ENCODE data around the gene ARRDC5. TPM values are rescaled to one million over a fixed set of nuclear protein-coding genes. Genes with fewer than 3 reads are reported as not detected.
A peak's percentile ranks its signal among the peaks of the same experiment; 100 is the strongest.

The ARRDC5 gene
- total and polyA plus RNA-seq, 2 of the 13 experiments (the other 11 are each of a cell fraction or from before 2014, with no cell fraction given), result not detected

- TF ChIP-seq MLXIP (CRISPR knock-in tag; IDR thresholded peaks at IDR 0.05; ENCODE audit: borderline replicate concordance), result no peak
- TF ChIP-seq ZNF790 (CRISPR knock-in tag; IDR thresholded peaks at IDR 0.05; ENCODE audit: borderline replicate concordance), result no peak
- no peak; the same call in 1 of the 2 replicates for TF ChIP-seq KDM5A (IDR thresholded peaks at IDR 0.05; ENCODE audit: borderline replicate concordance, low read length)
- TF ChIP-seq HMGA1 (CRISPR knock-in tag; conservative IDR thresholded peaks at IDR 0.05), result no peak
- no peak for TF ChIP-seq RAD51 (IDR thresholded peaks at IDR 0.05; ENCODE audit: borderline replicate concordance)
- TF ChIP-seq GATAD1 (CRISPR knock-in tag; IDR thresholded peaks at IDR 0.05), result no peak
- no peak for TF ChIP-seq MATR3 (CRISPR knock-in tag; IDR thresholded peaks at IDR 0.05)
- 0 out of 2 replicates have a peak, but pooled peaks have one; percentile 32 for TF ChIP-seq ZNF891 (CRISPR knock-in tag; IDR thresholded peaks at IDR 0.05)
- no peak for TF ChIP-seq FOXO4 (CRISPR knock-in tag; conservative IDR thresholded peaks at IDR 0.05)
- no peak for TF ChIP-seq ZNF264 (CRISPR knock-in tag; IDR thresholded peaks at IDR 0.05)
- no peak for TF ChIP-seq MED13 (CRISPR knock-in tag; IDR thresholded peaks at IDR 0.05)
- no peak for TF ChIP-seq IKZF1 (IDR thresholded peaks at IDR 0.05)
- TF ChIP-seq THAP9 (CRISPR knock-in tag; IDR thresholded peaks at IDR 0.05; ENCODE audit: borderline replicate concordance), result peak; percentile 29; the same call in 1 of the 2 replicates
- 0 out of 2 replicates have a peak, but pooled peaks have one; percentile 21 for TF ChIP-seq ZZZ3 (CRISPR knock-in tag; IDR thresholded peaks at IDR 0.05; ENCODE audit: borderline replicate concordance)
- no peak for TF ChIP-seq ZNF30 (CRISPR knock-in tag; IDR thresholded peaks at IDR 0.05)
- no peak for TF ChIP-seq AGO1 (IDR thresholded peaks at IDR 0.05; ENCODE audit: low read depth, low read length, poor library complexity, severe bottlenecking)
- TF ChIP-seq RNF2 (conservative IDR thresholded peaks at IDR 0.05; ENCODE audit: low read depth), result no peak
- TF ChIP-seq MED1 (CRISPR knock-in tag; IDR thresholded peaks at IDR 0.05), result peak; percentile 44; the same call in 1 of the 2 replicates
These were observed 35.0 kb downstream of the ARRDC5 start, which contains the start of gene PLIN3 (continued) for GRCh38 chr19:4867534-4868285.
